SHP77 treated with DMSO at 0.1 percent for 48 hours (cell line): ENCODE measurements around the gene KANK3.
"Not testable (repeated sequence)": the region's sequence is repeated elsewhere in the genome, so short reads cannot be mapped to it uniquely, and the experiment has no call there.

Source experiments
- DNase-seq: peaks from one replicate; lab custom pipeline; 2025; lab: John Stamatoyannopoulos, UW

Gene KANK3

GRCh38 chr19:8316351-8317125 lies 26.5 kb downstream of the KANK3 start:
- DNase-seq, result no peak

- not testable (repeated sequence) for DNase-seq
Measured at GRCh38 chr19:8314981-8315640, 28.0 kb downstream of the KANK3 start.

GRCh38 chr19:8311461-8312260 lies 31.4 kb downstream of the KANK3 start:
- no peak for DNase-seq

GRCh38 chr19:8310342-8311055 lies 32.6 kb downstream of the KANK3 start:
- no peak for DNase-seq

GRCh38 chr19:8308891-8309291 lies 34.2 kb downstream of the KANK3 start:
- DNase-seq, result no peak

- peak; percentile 78 for DNase-seq
Measured at GRCh38 chr19:8307965-8308866, 34.8 kb downstream of the KANK3 start, which contains the start of gene CD320. Gene CD320, minus strand, starts transcription at chr19:8308358. Its CDS starts 68 bp downstream, at chr19:8308290.

- no peak for DNase-seq
Measured at GRCh38 chr19:8307400-8307964, 35.6 kb downstream of the KANK3 start.

- DNase-seq, result no peak
Measured at GRCh38 chr19:8306235-8307054, 36.6 kb downstream of the KANK3 start.

- no peak for DNase-seq
Measured at GRCh38 chr19:8305798-8306197, 37.3 kb downstream of the KANK3 start.

GRCh38 chr19:8304841-8305621 lies 38.0 kb downstream of the KANK3 start:
- DNase-seq, result no peak

- no peak for DNase-seq
Measured at GRCh38 chr19:8302734-8303133, 40.3 kb downstream of the KANK3 start.

- no peak for DNase-seq
Measured at GRCh38 chr19:8302357-8302691, 40.7 kb downstream of the KANK3 start.

GRCh38 chr19:8291337-8291736 lies 51.7 kb downstream of the KANK3 start:
- DNase-seq, result not testable (repeated sequence)

GRCh38 chr19:8276508-8276907 lies 66.6 kb downstream of the KANK3 start:
- not testable (repeated sequence) for DNase-seq
